HG03575 (cell line): ENCODE results near the gene PKDCC.

ENCODE experiments used
- ATAC-seq: cut with Tn5 transposase; IDR thresholded peaks from one replicate; pipeline ENCODE4 v1.9.1; 2021; ENCODE audit not compliant: unreplicated experiment, insufficient number of reproducible peaks, low FRiP score; ENCODE audit errors: extremely low read depth

PKDCC gene

GRCh38 chr2:42099438-42100173 is 51.8 kb downstream of the PKDCC start:
- ATAC-seq: no peak

DNA sequence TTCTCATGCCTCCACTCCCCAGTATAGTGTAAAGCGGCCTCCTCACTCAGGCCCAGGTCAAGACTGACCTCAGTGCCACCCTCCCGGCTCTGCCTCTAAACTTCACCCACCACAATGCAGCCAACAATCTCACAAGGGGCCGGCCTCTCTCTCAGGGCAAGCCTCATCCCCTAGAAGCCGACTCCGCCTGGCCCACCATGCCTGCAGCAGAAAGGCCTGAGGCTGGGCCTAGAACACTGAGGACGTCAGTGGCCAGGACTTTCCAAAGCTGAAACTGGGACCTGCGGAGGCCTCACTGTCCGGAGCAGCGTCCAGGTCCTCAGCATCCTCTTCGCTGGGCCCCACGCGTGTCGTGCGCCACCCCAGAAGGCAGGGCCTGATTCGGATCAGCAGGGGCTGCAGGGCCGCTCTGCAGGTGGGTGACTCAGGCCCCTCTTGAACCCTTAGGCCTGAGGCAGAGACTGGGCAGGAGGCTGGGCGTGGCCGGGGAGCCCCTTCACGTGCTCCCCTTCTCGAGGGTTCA is 52.9 kb downstream of the PKDCC start:
- no peak for ATAC-seq

GRCh38 chr2:42101206-42102023 is 53.6 kb downstream of the PKDCC start:
- ATAC-seq: no peak

DNA sequence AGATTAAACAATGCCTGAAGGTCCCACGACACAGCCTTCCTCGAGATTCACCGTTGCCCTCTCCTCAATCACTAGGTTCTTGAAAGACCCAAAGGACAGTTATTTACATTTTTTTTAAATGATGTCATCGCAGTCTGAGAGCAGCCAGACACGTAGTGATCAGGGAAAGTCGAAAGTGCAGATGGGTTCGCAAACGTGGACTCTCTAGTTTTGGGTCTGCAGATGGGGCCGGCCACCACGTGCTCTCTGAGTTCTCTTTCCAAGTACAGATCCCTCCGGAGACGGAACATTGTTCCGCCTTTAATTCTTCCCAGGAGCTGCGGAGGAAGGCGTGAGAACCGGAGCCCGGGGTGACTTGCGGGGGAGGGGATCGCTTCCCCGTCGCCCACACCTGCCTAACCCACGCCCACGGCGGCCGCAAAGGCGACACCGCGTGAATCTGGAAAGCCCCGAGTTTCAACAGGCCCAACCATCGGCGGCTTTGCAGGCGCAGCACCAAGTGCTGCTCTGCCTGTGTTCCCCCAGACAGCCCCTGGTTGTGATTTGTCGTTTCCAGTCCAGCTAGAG is 54.3 kb downstream of the PKDCC start:
- ATAC-seq: peak; percentile 29

GRCh38 chr2:42102591-42103450 is 55.0 kb downstream of the PKDCC start:
- no peak for ATAC-seq

DNA sequence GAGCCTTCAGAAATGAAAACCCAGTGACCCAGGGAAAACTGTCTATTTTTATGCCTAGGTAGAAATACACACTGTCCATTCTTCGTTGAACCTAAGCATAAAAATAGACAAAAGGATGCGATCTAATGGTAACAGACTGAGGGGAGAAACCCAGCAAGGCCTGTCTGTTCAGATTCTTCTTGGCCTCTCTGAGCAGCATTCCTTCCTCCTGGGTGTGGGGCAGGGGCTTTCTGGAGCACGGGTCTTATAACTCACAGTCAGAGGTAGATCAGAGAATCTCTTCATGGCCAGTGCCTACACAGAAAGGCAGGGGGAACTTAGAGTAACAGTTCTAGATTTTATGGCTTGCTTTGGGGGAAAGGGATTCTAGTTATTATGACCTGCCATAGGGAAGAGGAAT is 56.0 kb downstream of the PKDCC start:
- no peak for ATAC-seq

DNA sequence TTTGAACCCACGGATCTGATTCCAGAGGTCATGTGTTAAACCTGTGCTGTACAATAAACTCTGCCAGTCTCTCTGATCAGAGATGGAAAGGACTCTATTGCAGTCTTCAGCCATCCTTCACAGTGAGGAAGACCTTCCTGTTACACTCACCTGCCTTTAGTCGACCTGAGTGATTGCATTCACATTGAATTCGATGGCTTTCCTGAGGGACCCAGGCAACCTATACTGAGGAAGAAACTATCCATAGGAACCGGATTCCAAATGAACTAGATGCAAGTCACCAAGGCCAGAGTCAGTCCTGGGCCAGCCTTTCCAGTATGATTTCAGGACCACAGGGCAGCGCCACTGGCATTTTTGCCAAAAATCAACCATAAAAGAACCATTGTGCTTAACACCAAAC is 56.8 kb downstream of the PKDCC start:
- ATAC-seq: no peak

DNA sequence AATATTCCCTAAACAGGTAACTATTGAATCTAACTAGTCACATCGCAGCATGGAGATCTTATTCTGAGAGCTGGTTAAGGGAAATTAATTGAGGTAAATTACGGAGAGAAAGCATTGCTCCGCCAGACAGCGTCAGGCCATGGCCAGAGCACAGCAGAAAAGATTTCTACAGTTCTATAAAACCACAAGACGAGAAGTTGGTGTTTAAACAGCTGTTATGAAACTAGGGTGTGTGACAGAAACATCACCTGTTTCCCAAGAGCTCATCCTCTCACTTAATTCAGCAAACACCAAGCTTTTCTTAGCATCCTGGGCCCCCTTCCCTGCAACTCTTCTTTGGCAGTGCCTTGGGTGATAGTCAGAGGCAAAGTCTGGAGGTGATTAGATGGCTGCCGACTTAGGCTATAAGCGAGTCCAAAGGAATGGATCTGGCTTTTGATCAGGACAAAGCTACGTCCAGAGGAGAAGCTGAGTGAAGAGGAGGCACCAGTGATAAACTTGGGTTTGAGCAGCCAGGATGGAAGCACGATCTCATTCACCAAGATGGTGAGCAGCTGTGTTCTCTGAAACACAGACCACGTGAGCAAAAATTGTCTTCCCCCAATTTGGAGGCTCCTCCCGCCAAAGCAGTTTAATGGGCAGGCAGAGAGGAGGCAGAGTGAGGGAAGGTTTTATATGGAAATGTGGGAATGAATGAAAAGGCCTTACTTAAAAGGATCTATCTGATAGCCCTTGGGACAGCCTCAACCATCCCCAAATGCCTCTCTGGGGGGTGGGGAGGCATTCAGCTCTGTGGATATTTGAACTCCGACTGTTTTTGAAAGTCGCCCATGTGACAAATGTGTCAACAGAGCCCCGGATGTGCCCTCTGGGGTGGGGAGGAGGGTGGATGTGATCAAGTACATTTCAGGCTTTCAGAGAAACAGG is 57.8 kb downstream of the PKDCC start:
- peak; percentile 54 for ATAC-seq

GRCh38 chr2:42106257-42106816 is 58.5 kb downstream of the PKDCC start:
- ATAC-seq: no peak

DNA sequence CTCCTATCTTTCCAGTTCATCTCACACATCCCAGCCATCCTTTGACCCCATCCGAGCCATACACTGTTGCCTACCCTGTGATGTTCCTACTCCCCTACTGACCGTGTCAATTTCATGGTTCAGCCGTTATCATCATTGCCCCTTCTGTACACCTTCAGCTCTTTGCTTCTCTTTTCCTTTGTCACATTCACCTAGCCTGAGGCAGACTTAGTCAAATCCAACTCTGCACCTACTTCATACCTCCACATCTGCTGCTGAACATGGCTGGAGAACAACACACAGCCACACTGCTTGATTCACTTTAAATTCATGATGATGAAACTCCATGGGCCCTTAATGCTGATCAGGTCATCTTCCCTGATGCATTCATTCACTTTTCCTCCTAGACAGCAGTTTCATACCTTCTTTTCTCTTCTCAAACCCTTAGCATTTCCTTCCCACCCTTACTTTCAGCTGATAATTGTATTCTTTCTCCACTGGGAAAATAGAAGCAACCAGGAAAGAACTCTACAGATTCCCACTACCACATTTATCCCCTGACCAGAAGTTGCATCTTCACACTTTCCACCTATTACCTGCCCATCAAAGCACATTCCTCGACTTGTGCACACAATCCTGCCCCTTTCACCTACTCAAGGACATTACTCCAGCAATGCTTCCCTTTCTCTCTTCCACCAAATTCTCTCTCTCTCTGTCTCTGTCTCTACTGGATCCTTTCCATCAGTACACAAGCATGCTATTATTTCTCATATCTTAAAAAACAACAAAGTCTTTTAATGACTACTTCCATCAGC is 59.6 kb downstream of the PKDCC start:
- no peak for ATAC-seq
